Liver (tissue), 3 donors: ENCODE results near the gene KATNIP.

Source experiments
- EGR1 ChIP-seq, 2 donors: IDR thresholded peaks; 2 replicates each; pipeline ENCODE4 v1.6.1; 2016 to 2018; ENCODE audit warnings: antibody characterized with exemption in 2 of 2, low read depth in 2 of 2
- HNF4G ChIP-seq: IDR thresholded peaks from 2 replicates; pipeline ENCODE4 v1.6.1; 2016; ENCODE audit warnings: antibody characterized with exemption
- JUND ChIP-seq, 2 donors: IDR thresholded peaks; 2 replicates each; pipeline ENCODE4 v1.6.1; 2016; ENCODE audit warnings: antibody characterized with exemption in 2 of 2
- MAX ChIP-seq: IDR thresholded peaks from 2 replicates; pipeline ENCODE4 v1.6.1; 2016; ENCODE audit warnings: antibody characterized with exemption
- RAD21 ChIP-seq, 2 donors: IDR thresholded peaks; 2 replicates each; pipeline ENCODE4 v1.6.1; 2016; ENCODE audit warnings: antibody characterized with exemption in 2 of 2, mild to moderate bottlenecking in 2 of 2
- REST ChIP-seq: IDR thresholded peaks from 2 replicates; pipeline ENCODE4 v1.6.1; 2016; ENCODE audit warnings: antibody characterized with exemption, mild to moderate bottlenecking
- SP1 ChIP-seq: IDR thresholded peaks from 2 replicates; pipeline ENCODE4 v1.6.1; 2018; ENCODE audit warnings: antibody characterized with exemption, mild to moderate bottlenecking
- TAF1 ChIP-seq: conservative IDR thresholded peaks from 2 replicates; pipeline ENCODE4 v1.6.1; 2016; ENCODE audit warnings: antibody characterized with exemption, mild to moderate bottlenecking
- YY1 ChIP-seq: IDR thresholded peaks from 2 replicates; pipeline ENCODE4 v1.6.1; 2016; ENCODE audit warnings: antibody characterized with exemption, mild to moderate bottlenecking
- TF ChIP-seq, protein P1 (sequence below): fragments of 150-350 bp; IDR thresholded peaks from 2 replicates; pipeline ENCODE4 v1.5.1; 2017; ENCODE audit warnings: improper control_type of control experiment, low read depth, low read length; ENCODE audit not compliant: missing input control
- TF ChIP-seq, protein P2 (sequence below): IDR thresholded peaks from 2 replicates; pipeline ENCODE4 v1.6.1; 2016; ENCODE audit warnings: antibody characterized with exemption
- TF ChIP-seq, protein P3 (sequence below): IDR thresholded peaks from 2 replicates; pipeline ENCODE4 v1.6.1; 2016; ENCODE audit warnings: antibody characterized with exemption
- donor health status: healthy.
- donor health status: healthy.

- TF ChIP-seq, protein P1, sequence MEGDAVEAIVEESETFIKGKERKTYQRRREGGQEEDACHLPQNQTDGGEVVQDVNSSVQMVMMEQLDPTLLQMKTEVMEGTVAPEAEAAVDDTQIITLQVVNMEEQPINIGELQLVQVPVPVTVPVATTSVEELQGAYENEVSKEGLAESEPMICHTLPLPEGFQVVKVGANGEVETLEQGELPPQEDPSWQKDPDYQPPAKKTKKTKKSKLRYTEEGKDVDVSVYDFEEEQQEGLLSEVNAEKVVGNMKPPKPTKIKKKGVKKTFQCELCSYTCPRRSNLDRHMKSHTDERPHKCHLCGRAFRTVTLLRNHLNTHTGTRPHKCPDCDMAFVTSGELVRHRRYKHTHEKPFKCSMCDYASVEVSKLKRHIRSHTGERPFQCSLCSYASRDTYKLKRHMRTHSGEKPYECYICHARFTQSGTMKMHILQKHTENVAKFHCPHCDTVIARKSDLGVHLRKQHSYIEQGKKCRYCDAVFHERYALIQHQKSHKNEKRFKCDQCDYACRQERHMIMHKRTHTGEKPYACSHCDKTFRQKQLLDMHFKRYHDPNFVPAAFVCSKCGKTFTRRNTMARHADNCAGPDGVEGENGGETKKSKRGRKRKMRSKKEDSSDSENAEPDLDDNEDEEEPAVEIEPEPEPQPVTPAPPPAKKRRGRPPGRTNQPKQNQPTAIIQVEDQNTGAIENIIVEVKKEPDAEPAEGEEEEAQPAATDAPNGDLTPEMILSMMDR: no peak
- TF ChIP-seq MAX (no peak), JUND (IDR thresholded peaks at IDR 0.05) (no peak), RAD21 (IDR thresholded peaks at IDR 0.05) (no peak), TAF1 (no peak), REST (no peak), SP1 (no peak), EGR1 (IDR thresholded peaks at IDR 0.05; ENCODE audit: low read depth in 2 of 2) (no peak), YY1 (no peak), HNF4G (no peak)
- TF ChIP-seq, protein P2, sequence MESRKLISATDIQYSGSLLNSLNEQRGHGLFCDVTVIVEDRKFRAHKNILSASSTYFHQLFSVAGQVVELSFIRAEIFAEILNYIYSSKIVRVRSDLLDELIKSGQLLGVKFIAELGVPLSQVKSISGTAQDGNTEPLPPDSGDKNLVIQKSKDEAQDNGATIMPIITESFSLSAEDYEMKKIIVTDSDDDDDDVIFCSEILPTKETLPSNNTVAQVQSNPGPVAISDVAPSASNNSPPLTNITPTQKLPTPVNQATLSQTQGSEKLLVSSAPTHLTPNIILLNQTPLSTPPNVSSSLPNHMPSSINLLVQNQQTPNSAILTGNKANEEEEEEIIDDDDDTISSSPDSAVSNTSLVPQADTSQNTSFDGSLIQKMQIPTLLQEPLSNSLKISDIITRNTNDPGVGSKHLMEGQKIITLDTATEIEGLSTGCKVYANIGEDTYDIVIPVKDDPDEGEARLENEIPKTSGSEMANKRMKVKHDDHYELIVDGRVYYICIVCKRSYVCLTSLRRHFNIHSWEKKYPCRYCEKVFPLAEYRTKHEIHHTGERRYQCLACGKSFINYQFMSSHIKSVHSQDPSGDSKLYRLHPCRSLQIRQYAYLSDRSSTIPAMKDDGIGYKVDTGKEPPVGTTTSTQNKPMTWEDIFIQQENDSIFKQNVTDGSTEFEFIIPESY: no peak
- TF ChIP-seq, protein P3, sequence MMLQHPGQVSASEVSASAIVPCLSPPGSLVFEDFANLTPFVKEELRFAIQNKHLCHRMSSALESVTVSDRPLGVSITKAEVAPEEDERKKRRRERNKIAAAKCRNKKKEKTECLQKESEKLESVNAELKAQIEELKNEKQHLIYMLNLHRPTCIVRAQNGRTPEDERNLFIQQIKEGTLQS: no peak
Measured at GRCh38 chr16:27505297-27506236, 44.4 kb upstream of the KATNIP start.
